ENCODE data around the gene MRPL53. TPM values are rescaled to one million over a fixed set of nuclear protein-coding genes. Genes with fewer than 3 reads are reported as not detected.

MRPL53 gene
- total and polyA plus RNA-seq, 2 experiments from 2014 or later: 7.7 to 65.1 TPM

GRCh38 chr2:74423231-74424095, 49.0 kb downstream of the MRPL53 start (continued):
- no peak for TF ChIP-seq REST (IDR thresholded peaks at IDR 0.05; ENCODE audit: unreplicated experiment)
- no peak for TF ChIP-seq ZNF331 (CRISPR knock-in tag; IDR thresholded peaks at IDR 0.05; ENCODE audit: low read depth)
- TF ChIP-seq JUNB (IDR thresholded peaks at IDR 0.05; ENCODE audit: unreplicated experiment): no peak
- TF ChIP-seq CTCF (conservative IDR thresholded peaks at IDR 0.05; ENCODE audit: low read depth in 2 of 2): no peak
- no peak for TF ChIP-seq ETS1 (IDR thresholded peaks at IDR 0.05)
- no peak for TF ChIP-seq EZH2phosphoT487 (IDR thresholded peaks at IDR 0.05; ENCODE audit: unreplicated experiment)
- TF ChIP-seq CREB1 (CRISPR knock-in tag; IDR thresholded peaks at IDR 0.05; ENCODE audit: low read depth): no peak
- TF ChIP-seq NANOG (IDR thresholded peaks at IDR 0.05; ENCODE audit: borderline replicate concordance): no peak

Other genes starting within 250 kb of the MRPL53 start
- gene SLC4A5, start 129.3 kb downstream of the MRPL53 start, total RNA-seq (2014; rRNA removed; shearing (Covaris generic)): 0.24 and 0.89 TPM in 2 replicates
- gene SLC4A5, start 129.3 kb downstream of the MRPL53 start, polyA plus RNA-seq (2016; fragmentation: Nextera tagmentation; extraction: Ambion mirVana): 0.50 and 0.70 TPM in 2 replicates
- 131 and 145 TPM in 2 replicates for gene DCTN1, start 92.4 kb downstream of the MRPL53 start, total RNA-seq (2014; rRNA removed; shearing (Covaris generic))
- 108 and 126 TPM in 2 replicates for gene DCTN1, start 92.4 kb downstream of the MRPL53 start, polyA plus RNA-seq (2016; fragmentation: Nextera tagmentation; extraction: Ambion mirVana)
- gene C2orf81, start 51.1 kb downstream of the MRPL53 start, total RNA-seq (2014; rRNA removed; shearing (Covaris generic)): 4.6 TPM in 2 replicates
- gene C2orf81, start 51.1 kb downstream of the MRPL53 start, polyA plus RNA-seq (2016; fragmentation: Nextera tagmentation; extraction: Ambion mirVana): 3.7 and 3.8 TPM in 2 replicates
- 41.3 and 41.6 TPM in 2 replicates for gene WDR54, start 51.0 kb downstream of the MRPL53 start, total RNA-seq (2014; rRNA removed; shearing (Covaris generic))
- gene WDR54, start 51.0 kb downstream of the MRPL53 start, polyA plus RNA-seq (2016; fragmentation: Nextera tagmentation; extraction: Ambion mirVana): 35.2 and 42.6 TPM in 2 replicates
- 42.8 and 50.0 TPM in 2 replicates for gene RTKN, start 30.7 kb downstream of the MRPL53 start, total RNA-seq (2014; rRNA removed; shearing (Covaris generic))
- 20.4 and 24.5 TPM in 2 replicates for gene RTKN, start 30.7 kb downstream of the MRPL53 start, polyA plus RNA-seq (2016; fragmentation: Nextera tagmentation; extraction: Ambion mirVana)
- gene INO80B, start 17.6 kb downstream of the MRPL53 start, total RNA-seq (2014; rRNA removed; shearing (Covaris generic)): 17.5 and 21.8 TPM in 2 replicates
- gene INO80B, start 17.6 kb downstream of the MRPL53 start, polyA plus RNA-seq (2016; fragmentation: Nextera tagmentation; extraction: Ambion mirVana): 5.1 and 6.1 TPM in 2 replicates
- gene WBP1, start 14.2 kb downstream of the MRPL53 start, total RNA-seq (2014; rRNA removed; shearing (Covaris generic)): 52.4 and 64.4 TPM in 2 replicates
- 53.0 and 62.0 TPM in 2 replicates for gene WBP1, start 14.2 kb downstream of the MRPL53 start, polyA plus RNA-seq (2016; fragmentation: Nextera tagmentation; extraction: Ambion mirVana)
- 56.5 and 61.6 TPM in 2 replicates for gene MOGS, start 7.3 kb downstream of the MRPL53 start, total RNA-seq (2014; rRNA removed; shearing (Covaris generic))
- gene MOGS, start 7.3 kb downstream of the MRPL53 start, polyA plus RNA-seq (2016; fragmentation: Nextera tagmentation; extraction: Ambion mirVana): 9.7 and 10.4 TPM in 2 replicates
- gene CCDC142, start 10.3 kb upstream of the MRPL53 start, total RNA-seq (2014; rRNA removed; shearing (Covaris generic)): 12.3 and 20.5 TPM in 2 replicates
- 5.1 and 5.8 TPM in 2 replicates for gene CCDC142, start 10.3 kb upstream of the MRPL53 start, polyA plus RNA-seq (2016; fragmentation: Nextera tagmentation; extraction: Ambion mirVana)
- gene TTC31, start 10.4 kb upstream of the MRPL53 start, total RNA-seq (2014; rRNA removed; shearing (Covaris generic)): 29.2 and 29.6 TPM in 2 replicates
- gene TTC31, start 10.4 kb upstream of the MRPL53 start, polyA plus RNA-seq (2016; fragmentation: Nextera tagmentation; extraction: Ambion mirVana): 13.1 and 15.8 TPM in 2 replicates
- gene LBX2, start 26.9 kb upstream of the MRPL53 start, total RNA-seq (2014; rRNA removed; shearing (Covaris generic)): 0.24 TPM in 1 of 2 replicates, not detected in the other
- 0.57 and 0.82 TPM in 2 replicates for gene LBX2, start 26.9 kb upstream of the MRPL53 start, polyA plus RNA-seq (2016; fragmentation: Nextera tagmentation; extraction: Ambion mirVana)
- 10.9 and 14.3 TPM in 2 replicates for gene PCGF1, start 35.0 kb upstream of the MRPL53 start, total RNA-seq (2014; rRNA removed; shearing (Covaris generic))
- gene PCGF1, start 35.0 kb upstream of the MRPL53 start, polyA plus RNA-seq (2016; fragmentation: Nextera tagmentation; extraction: Ambion mirVana): 13.1 and 13.4 TPM in 2 replicates
- 0.21 TPM in 1 of 2 replicates, not detected in the other for gene TLX2, start 41.8 kb upstream of the MRPL53 start, total RNA-seq (2014; rRNA removed; shearing (Covaris generic))
- gene TLX2, start 41.8 kb upstream of the MRPL53 start, polyA plus RNA-seq (2016; fragmentation: Nextera tagmentation; extraction: Ambion mirVana): 0.16 TPM in 1 of 2 replicates, not detected in the other
- 0.52 and 0.74 TPM in 2 replicates for gene DQX1, start 53.6 kb upstream of the MRPL53 start, total RNA-seq (2014; rRNA removed; shearing (Covaris generic))
- 0.32 and 0.54 TPM in 2 replicates for gene DQX1, start 53.6 kb upstream of the MRPL53 start, polyA plus RNA-seq (2016; fragmentation: Nextera tagmentation; extraction: Ambion mirVana)
- gene AUP1, start 57.0 kb upstream of the MRPL53 start, total RNA-seq (2014; rRNA removed; shearing (Covaris generic)): 89.4 and 105 TPM in 2 replicates
- gene AUP1, start 57.0 kb upstream of the MRPL53 start, polyA plus RNA-seq (2016; fragmentation: Nextera tagmentation; extraction: Ambion mirVana): 98.7 and 101 TPM in 2 replicates
- gene HTRA2, start 57.3 kb upstream of the MRPL53 start, total RNA-seq (2014; rRNA removed; shearing (Covaris generic)): 17.2 and 19.7 TPM in 2 replicates
- gene HTRA2, start 57.3 kb upstream of the MRPL53 start, polyA plus RNA-seq (2016; fragmentation: Nextera tagmentation; extraction: Ambion mirVana): 17.8 and 19.5 TPM in 2 replicates
- gene LOXL3, start 81.3 kb upstream of the MRPL53 start, total RNA-seq (2014; rRNA removed; shearing (Covaris generic)): 12.2 and 14.9 TPM in 2 replicates
- 4.4 and 4.7 TPM in 2 replicates for gene LOXL3, start 81.3 kb upstream of the MRPL53 start, polyA plus RNA-seq (2016; fragmentation: Nextera tagmentation; extraction: Ambion mirVana)
- gene DOK1, start 82.0 kb upstream of the MRPL53 start, total RNA-seq (2014; rRNA removed; shearing (Covaris generic)): 14.6 and 15.5 TPM in 2 replicates
- 3.4 and 3.9 TPM in 2 replicates for gene DOK1, start 82.0 kb upstream of the MRPL53 start, polyA plus RNA-seq (2016; fragmentation: Nextera tagmentation; extraction: Ambion mirVana)
- gene M1AP, start 175.7 kb upstream of the MRPL53 start, total RNA-seq (2014; rRNA removed; shearing (Covaris generic)): 5.2 and 12.1 TPM in 2 replicates
- 2.8 and 5.1 TPM in 2 replicates for gene M1AP, start 175.7 kb upstream of the MRPL53 start, polyA plus RNA-seq (2016; fragmentation: Nextera tagmentation; extraction: Ambion mirVana)
- 3.2 and 13.0 TPM in 2 replicates for gene SEMA4F, start 181.6 kb upstream of the MRPL53 start, total RNA-seq (2014; rRNA removed; shearing (Covaris generic))
- gene SEMA4F, start 181.6 kb upstream of the MRPL53 start, polyA plus RNA-seq (2016; fragmentation: Nextera tagmentation; extraction: Ambion mirVana): 1.5 and 2.2 TPM in 2 replicates